Stomach (tissue), 4 donors: ENCODE measurements around the gene LARP1.

Experiments
- POLR2A ChIP-seq, 4 donors: fragments of 450-650 bp; IDR thresholded peaks; one replicate each; pipeline ENCODE4 v1.6.1; 2016; ENCODE audit warnings: antibody characterized with exemption in 4 of 4, control low read depth in 2 of 4, mild to moderate bottlenecking in 1 of 4, moderate library complexity in 1 of 4
- TF ChIP-seq, protein P1 (sequence below), 7 experiments: fragments of 450-650 bp in 4 of 7; fragments of 200-600 bp in 3 of 7; sonication (generic) in 3 of 7; IDR thresholded peaks; one replicate each; pipeline ENCODE4 v1.5.1; 2016 to 2019; ENCODE audit warnings: antibody characterized with exemption in 7 of 7, control low read depth in 2 of 7, mild to moderate bottlenecking in 1 of 7

DNA sequence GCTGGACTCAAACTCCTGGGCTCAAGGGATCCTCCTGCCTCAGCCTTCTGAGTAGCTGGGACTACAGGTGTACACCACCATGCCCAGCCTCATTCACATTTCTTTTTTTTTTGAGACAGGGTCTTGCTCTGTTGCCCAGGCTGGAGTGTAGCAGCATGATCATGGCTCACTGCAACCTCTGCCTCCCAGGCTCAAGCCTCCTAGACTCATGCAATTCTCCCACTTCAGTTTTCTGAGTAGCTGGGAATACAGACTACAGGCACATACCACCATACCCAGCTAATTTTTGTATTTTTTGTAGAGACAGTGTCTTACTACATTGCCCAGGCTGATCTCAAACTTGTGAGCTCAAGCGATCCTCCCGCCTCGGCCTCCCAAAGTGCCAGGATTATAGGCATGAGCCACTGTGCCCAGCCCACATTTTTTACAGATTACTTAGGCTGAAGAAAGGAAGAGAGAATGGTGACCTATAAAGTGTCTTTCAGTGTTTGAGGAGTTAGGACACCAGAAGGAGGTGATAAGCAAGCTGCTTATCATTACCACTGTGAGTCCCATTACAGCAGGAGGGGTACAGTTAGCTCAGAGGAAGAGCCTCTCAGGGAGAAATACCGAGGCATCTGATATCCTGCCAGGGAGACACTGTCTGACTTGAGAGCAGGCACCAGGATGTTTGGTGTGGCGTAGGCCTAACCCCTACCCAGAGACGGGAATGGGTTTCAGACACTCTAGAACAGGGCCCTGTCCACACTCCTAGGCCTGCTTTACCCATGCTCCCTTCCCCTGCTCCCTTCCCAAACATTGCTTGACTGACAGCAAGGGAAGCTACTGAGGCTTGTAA, 85.5 kb downstream of the LARP1 start:
- no peak for TF ChIP-seq POLR2A (IDR thresholded peaks at IDR 0.05)
- TF ChIP-seq, protein P1, sequence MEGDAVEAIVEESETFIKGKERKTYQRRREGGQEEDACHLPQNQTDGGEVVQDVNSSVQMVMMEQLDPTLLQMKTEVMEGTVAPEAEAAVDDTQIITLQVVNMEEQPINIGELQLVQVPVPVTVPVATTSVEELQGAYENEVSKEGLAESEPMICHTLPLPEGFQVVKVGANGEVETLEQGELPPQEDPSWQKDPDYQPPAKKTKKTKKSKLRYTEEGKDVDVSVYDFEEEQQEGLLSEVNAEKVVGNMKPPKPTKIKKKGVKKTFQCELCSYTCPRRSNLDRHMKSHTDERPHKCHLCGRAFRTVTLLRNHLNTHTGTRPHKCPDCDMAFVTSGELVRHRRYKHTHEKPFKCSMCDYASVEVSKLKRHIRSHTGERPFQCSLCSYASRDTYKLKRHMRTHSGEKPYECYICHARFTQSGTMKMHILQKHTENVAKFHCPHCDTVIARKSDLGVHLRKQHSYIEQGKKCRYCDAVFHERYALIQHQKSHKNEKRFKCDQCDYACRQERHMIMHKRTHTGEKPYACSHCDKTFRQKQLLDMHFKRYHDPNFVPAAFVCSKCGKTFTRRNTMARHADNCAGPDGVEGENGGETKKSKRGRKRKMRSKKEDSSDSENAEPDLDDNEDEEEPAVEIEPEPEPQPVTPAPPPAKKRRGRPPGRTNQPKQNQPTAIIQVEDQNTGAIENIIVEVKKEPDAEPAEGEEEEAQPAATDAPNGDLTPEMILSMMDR (IDR thresholded peaks at IDR 0.05) = no peak
